Activated T-cell treated with anti-CD3 and anti-CD28 coated beads, Interleukin-2, amount 50 U/mL, for 4 hours (primary cell): ENCODE results near the gene RELB. TPM values are rescaled to one million over a fixed set of nuclear protein-coding genes. Genes with fewer than 3 reads are reported as not detected.

Experiments used
- ATAC-seq, 2 donors: fragments of 200-7000 bp; cut with Tn5 transposase; one replicate each; pipeline ENCODE4 v1.10.0; 2021
- DNase-seq: peaks from one replicate; pipeline ENCODE4 v3.0.0-alpha.2; 2020
- H3K27me3 Mint-ChIP-seq: one replicate; pipeline ENCODE4 v1.8.0; 2021; ENCODE audit warnings: low read depth, mixed read lengths
- H3K36me3 Mint-ChIP-seq: one replicate; pipeline ENCODE4 v1.8.0; 2022; ENCODE audit warnings: mixed read lengths; ENCODE audit not compliant: insufficient read depth
- H3K4me1 Mint-ChIP-seq: one replicate; pipeline ENCODE4 v1.8.0; 2021; ENCODE audit warnings: low read depth, mixed read lengths
- H3K4me3 Mint-ChIP-seq: one replicate; pipeline ENCODE4 v1.8.0; 2021; ENCODE audit warnings: mild to moderate bottlenecking, moderate library complexity, mixed read lengths
- H3K9me3 Mint-ChIP-seq: one replicate; pipeline ENCODE4 v1.8.0; 2021; ENCODE audit warnings: mixed read lengths
- total RNA-seq, 3 donors: library from RNA; stranded (reverse); gene quantifications; one replicate each; pipeline ENCODE4 v1.2.1, GENCODE V29; 2021

Gene RELB
- total RNA-seq, 3 donors from 2014 or later = 128 to 137 (median 129) TPM

GRCh38 chr19:45021971-45022370, 20.7 kb downstream of the RELB start:
- ATAC-seq (no peak), DNase-seq (no peak)
- peaks cover 2% of the 10 kb centered on the region for H3K4me1 Mint-ChIP-seq
- no peaks in the 10 kb centered on the region for H3K27me3 Mint-ChIP-seq
- no peak overlapping the region for H3K4me3 Mint-ChIP-seq
- peaks cover 28% of the 10 kb centered on the region for H3K36me3 Mint-ChIP-seq
- H3K9me3 Mint-ChIP-seq = no peaks in the 10 kb centered on the region

GRCh38 chr19:45023048-45023447, 21.8 kb downstream of the RELB start:
- no peak for DNase-seq
- Mint-ChIP-seq H3K4me3 (no peak overlapping the region), H3K4me1 (no peaks in the 10 kb centered on the region), H3K27me3 (no peaks in the 10 kb centered on the region), H3K9me3 (no peaks in the 10 kb centered on the region), H3K36me3 (peaks cover 32% of the 10 kb centered on the region)
- ATAC-seq = no peak

GRCh38 chr19:45025264-45025663, 24.0 kb downstream of the RELB start:
- ATAC-seq = no peak
- Mint-ChIP-seq H3K4me3 (no peak overlapping the region), H3K4me1 (no peaks in the 10 kb centered on the region), H3K36me3 (peaks cover 32% of the 10 kb centered on the region), H3K27me3 (no peaks in the 10 kb centered on the region), H3K9me3 (no peaks in the 10 kb centered on the region)
- no peak for DNase-seq

GRCh38 chr19:45027371-45027770, 26.1 kb downstream of the RELB start:
- H3K9me3 Mint-ChIP-seq = no peaks in the 10 kb centered on the region
- no peak for ATAC-seq

GRCh38 chr19:45030825-45031224, 29.6 kb downstream of the RELB start:
- DNase-seq = no peak
- Mint-ChIP-seq H3K4me3 (no peak overlapping the region), H3K4me1 (no peaks in the 10 kb centered on the region), H3K36me3 (peaks cover 43% of the 10 kb centered on the region), H3K9me3 (no peaks in the 10 kb centered on the region), H3K27me3 (no peaks in the 10 kb centered on the region)
- ATAC-seq = no peak

More at GRCh38 chr19:45027371-45027770, 26.1 kb downstream of the RELB start:
- no peaks in the 10 kb centered on the region for H3K27me3 Mint-ChIP-seq
- H3K4me3 Mint-ChIP-seq = no peak overlapping the region
- peaks cover 36% of the 10 kb centered on the region for H3K36me3 Mint-ChIP-seq
- no peak for DNase-seq
- no peaks in the 10 kb centered on the region for H3K4me1 Mint-ChIP-seq

GRCh38 chr19:45032421-45032820, 31.2 kb downstream of the RELB start:
- H3K36me3 Mint-ChIP-seq = peaks cover 33% of the 10 kb centered on the region
- no peaks in the 10 kb centered on the region for H3K9me3 Mint-ChIP-seq
- no peak overlapping the region for H3K4me3 Mint-ChIP-seq
- H3K27me3 Mint-ChIP-seq = no peaks in the 10 kb centered on the region
- ATAC-seq (no peak), DNase-seq (no peak)
- H3K4me1 Mint-ChIP-seq = no peaks in the 10 kb centered on the region

- H3K27me3 Mint-ChIP-seq = no peaks in the 10 kb centered on the region
- ATAC-seq = no peak
- H3K36me3 Mint-ChIP-seq = peaks cover 27% of the 10 kb centered on the region
- no peak for DNase-seq
- H3K9me3 Mint-ChIP-seq = no peaks in the 10 kb centered on the region
- H3K4me3 Mint-ChIP-seq = no peak overlapping the region
- peaks cover 18% of the 10 kb centered on the region for H3K4me1 Mint-ChIP-seq
These were observed 34.5 kb downstream of the RELB start for GRCh38 chr19:45035755-45036154.

- ATAC-seq = no peak
- no peak for DNase-seq
- Mint-ChIP-seq H3K4me1 (peaks cover 33% of the 10 kb centered on the region), H3K36me3 (peaks cover 31% of the 10 kb centered on the region), H3K4me3 (peak overlapping the region; percentile 59), H3K9me3 (no peaks in the 10 kb centered on the region), H3K27me3 (no peaks in the 10 kb centered on the region)
These were observed 36.3 kb downstream of the RELB start for GRCh38 chr19:45037393-45038169.

GRCh38 chr19:45038931-45039893, 37.9 kb downstream of the RELB start, which contains the start of gene CLASRP:
CLASRP (plus strand) TSS chr19:45039045; CDS start chr19:45040213, 1,168 bp downstream.
- no peaks in the 10 kb centered on the region for H3K27me3 Mint-ChIP-seq
- DNase-seq (peak; percentile 85), ATAC-seq (peak; percentile 95 to 97)
- H3K4me1 Mint-ChIP-seq = peaks cover 33% of the 10 kb centered on the region
- peaks cover 25% of the 10 kb centered on the region for H3K36me3 Mint-ChIP-seq
- H3K9me3 Mint-ChIP-seq = no peaks in the 10 kb centered on the region
- H3K4me3 Mint-ChIP-seq = peak within 1 kb of the TSS; percentile 96

GRCh38 chr19:45040059-45040771, 39.0 kb downstream of the RELB start:
- H3K4me1 Mint-ChIP-seq = peaks cover 36% of the 10 kb centered on the region
- no peaks in the 10 kb centered on the region for H3K9me3 Mint-ChIP-seq
- DNase-seq (no peak), ATAC-seq (no peak)
- H3K36me3 Mint-ChIP-seq = peaks cover 22% of the 10 kb centered on the region
- no peaks in the 10 kb centered on the region for H3K27me3 Mint-ChIP-seq
- peak overlapping the region; percentile 96 for H3K4me3 Mint-ChIP-seq

- Mint-ChIP-seq H3K4me1 (peaks cover 45% of the 10 kb centered on the region), H3K36me3 (peaks cover 28% of the 10 kb centered on the region), H3K9me3 (no peaks in the 10 kb centered on the region), H3K27me3 (no peaks in the 10 kb centered on the region), H3K4me3 (peak overlapping the region; percentile 73)
- no peak for DNase-seq
- no peak for ATAC-seq
These were observed 39.9 kb downstream of the RELB start for GRCh38 chr19:45041125-45041524.

- ATAC-seq (no peak), DNase-seq (no peak)
- Mint-ChIP-seq H3K4me1 (peaks cover 53% of the 10 kb centered on the region), H3K27me3 (no peaks in the 10 kb centered on the region), H3K4me3 (no peak overlapping the region), H3K9me3 (no peaks in the 10 kb centered on the region), H3K36me3 (peaks cover 31% of the 10 kb centered on the region)
These were observed 44.5 kb downstream of the RELB start for GRCh38 chr19:45045671-45046353.

- no peak overlapping the region for H3K4me3 Mint-ChIP-seq
- H3K36me3 Mint-ChIP-seq = peaks cover 28% of the 10 kb centered on the region
- no peaks in the 10 kb centered on the region for H3K9me3 Mint-ChIP-seq
- ATAC-seq (no peak), DNase-seq (no peak)
- no peaks in the 10 kb centered on the region for H3K27me3 Mint-ChIP-seq
- peaks cover 50% of the 10 kb centered on the region for H3K4me1 Mint-ChIP-seq
These were observed 45.1 kb downstream of the RELB start for GRCh38 chr19:45046355-45046754.
